Measurements from ENCODE around the gene CD44.
A peak's percentile ranks its signal among the peaks of the same experiment; 100 is the strongest.

The CD44 gene

GRCh38 chr11:35171226-35171625 lies 32.3 kb downstream of the CD44 start:
- H3K4me1 ChIP-seq (ENCODE audit: control insufficient read depth, insufficient read depth, low read length) = peaks cover 73% of the 10 kb centered on the region
- H3K36me3 ChIP-seq (ENCODE audit: insufficient read depth, low read length) = peaks cover 39% of the 10 kb centered on the region
- no peak overlapping the region for H3K4me3 ChIP-seq (ENCODE audit: low read length)
- no peaks in the 10 kb centered on the region for H3K9me3 ChIP-seq (replicated peaks; ENCODE audit: low read length)
- H3K9ac ChIP-seq (ENCODE audit: low read depth, low read length) = no peak overlapping the region
- no peak overlapping the region for H3K4me2 ChIP-seq (ENCODE audit: low read length)
- no peaks in the 10 kb centered on the region for H3K27me3 ChIP-seq (ENCODE audit: control insufficient read depth, insufficient read depth, low read length)

GRCh38 chr11:35173011-35173511 lies 34.1 kb downstream of the CD44 start:
- Histone ChIP-seq H3K36me3 (ENCODE audit: insufficient read depth, low read length) (peaks cover 56% of the 10 kb centered on the region), H3K4me1 (ENCODE audit: control insufficient read depth, insufficient read depth, low read length) (peaks cover 61% of the 10 kb centered on the region), H3K4me3 (ENCODE audit: low read length) (no peak overlapping the region), H3K27me3 (ENCODE audit: control insufficient read depth, insufficient read depth, low read length) (no peaks in the 10 kb centered on the region), H3K9ac (ENCODE audit: low read depth, low read length) (no peak overlapping the region), H3K4me2 (ENCODE audit: low read length) (peak overlapping the region; percentile 17), H3K9me3 (replicated peaks; ENCODE audit: low read length) (no peaks in the 10 kb centered on the region)

- H3K36me3 ChIP-seq (ENCODE audit: insufficient read depth, low read length) = peaks cover 61% of the 10 kb centered on the region
- no peaks in the 10 kb centered on the region for H3K27me3 ChIP-seq (ENCODE audit: control insufficient read depth, insufficient read depth, low read length)
- peak overlapping the region; percentile 17 for H3K4me2 ChIP-seq (ENCODE audit: low read length)
- no peaks in the 10 kb centered on the region for H3K9me3 ChIP-seq (replicated peaks; ENCODE audit: low read length)
- H3K4me1 ChIP-seq (ENCODE audit: control insufficient read depth, insufficient read depth, low read length) = peaks cover 61% of the 10 kb centered on the region
- no peak overlapping the region for H3K4me3 ChIP-seq (ENCODE audit: low read length)
- peak overlapping the region; percentile 2 for H3K9ac ChIP-seq (ENCODE audit: low read depth, low read length)
These were observed 34.9 kb downstream of the CD44 start for GRCh38 chr11:35173616-35174566.

- H3K4me3 ChIP-seq (ENCODE audit: low read length) = no peak overlapping the region
- no peaks in the 10 kb centered on the region for H3K9me3 ChIP-seq (replicated peaks; ENCODE audit: low read length)
- H3K4me2 ChIP-seq (ENCODE audit: low read length) = peak overlapping the region; percentile 27
- H3K4me1 ChIP-seq (ENCODE audit: control insufficient read depth, insufficient read depth, low read length) = peaks cover 61% of the 10 kb centered on the region
- no peaks in the 10 kb centered on the region for H3K27me3 ChIP-seq (ENCODE audit: control insufficient read depth, insufficient read depth, low read length)
- peak overlapping the region; percentile 8 for H3K9ac ChIP-seq (ENCODE audit: low read depth, low read length)
- peaks cover 62% of the 10 kb centered on the region for H3K36me3 ChIP-seq (ENCODE audit: insufficient read depth, low read length)
These were observed 35.7 kb downstream of the CD44 start for GRCh38 chr11:35174666-35175065.

DNA sequence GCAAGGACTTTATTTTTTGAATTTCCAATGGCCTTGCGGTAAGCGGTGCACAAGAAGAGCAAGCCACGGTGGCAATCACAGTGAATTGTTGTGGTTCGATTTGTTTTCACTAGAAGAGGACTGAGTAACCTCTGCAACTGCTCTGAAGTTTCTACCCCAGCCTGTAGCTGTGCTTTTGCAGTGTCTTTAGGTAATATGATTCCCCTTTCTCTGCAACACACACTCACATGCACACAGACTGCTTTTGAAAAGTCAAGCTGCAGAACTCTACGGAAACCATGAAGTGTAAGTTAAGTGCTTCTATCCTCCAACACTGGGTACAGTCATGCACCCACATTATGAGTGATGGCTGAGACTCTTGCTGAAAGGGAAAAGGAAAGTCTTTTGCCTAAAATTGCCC lies 38.4 kb downstream of the CD44 start:
- peaks cover 68% of the 10 kb centered on the region for H3K36me3 ChIP-seq (ENCODE audit: insufficient read depth, low read length)

GRCh38 chr11:35178067-35178805 lies 39.3 kb downstream of the CD44 start:
- Histone ChIP-seq H3K4me2 (ENCODE audit: low read length) (no peak overlapping the region), H3K4me3 (ENCODE audit: low read length) (no peak overlapping the region), H3K27me3 (ENCODE audit: control insufficient read depth, insufficient read depth, low read length) (no peaks in the 10 kb centered on the region), H3K9ac (ENCODE audit: low read depth, low read length) (no peak overlapping the region), H3K4me1 (ENCODE audit: control insufficient read depth, insufficient read depth, low read length) (peaks cover 54% of the 10 kb centered on the region), H3K36me3 (ENCODE audit: insufficient read depth, low read length) (peaks cover 70% of the 10 kb centered on the region), H3K9me3 (replicated peaks; ENCODE audit: low read length) (no peaks in the 10 kb centered on the region)

More for the DNA sequence above, 38.4 kb downstream of the CD44 start:
- H3K4me1 ChIP-seq (ENCODE audit: control insufficient read depth, insufficient read depth, low read length) = peaks cover 60% of the 10 kb centered on the region
- H3K4me3 ChIP-seq (ENCODE audit: low read length) = no peak overlapping the region
- no peaks in the 10 kb centered on the region for H3K9me3 ChIP-seq (replicated peaks; ENCODE audit: low read length)
- H3K27me3 ChIP-seq (ENCODE audit: control insufficient read depth, insufficient read depth, low read length) = no peaks in the 10 kb centered on the region
- H3K9ac ChIP-seq (ENCODE audit: low read depth, low read length) = no peak overlapping the region
- no peak overlapping the region for H3K4me2 ChIP-seq (ENCODE audit: low read length)

DNA sequence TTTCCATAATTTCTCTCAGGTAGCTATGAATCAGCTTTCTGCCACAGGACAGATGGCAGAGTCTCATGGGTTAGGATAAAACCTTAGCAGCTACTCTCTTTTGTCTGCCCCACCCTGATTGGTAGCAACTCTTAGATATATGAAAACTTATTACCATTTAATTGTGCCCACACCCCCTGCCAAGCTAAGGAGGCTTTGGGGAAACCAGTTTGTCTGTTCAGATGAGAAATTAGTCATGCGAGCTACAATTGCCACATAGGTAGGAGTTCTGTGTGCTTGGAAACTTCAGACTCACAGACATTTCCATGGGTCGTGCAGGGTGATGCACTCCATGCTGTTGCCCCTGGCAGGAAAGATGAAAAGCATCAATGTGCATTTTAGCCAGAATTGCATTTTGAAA lies 39.9 kb downstream of the CD44 start:
- Histone ChIP-seq H3K27me3 (ENCODE audit: control insufficient read depth, insufficient read depth, low read length) (no peaks in the 10 kb centered on the region), H3K4me3 (ENCODE audit: low read length) (no peak overlapping the region), H3K9me3 (replicated peaks; ENCODE audit: low read length) (no peaks in the 10 kb centered on the region), H3K36me3 (ENCODE audit: insufficient read depth, low read length) (peaks cover 73% of the 10 kb centered on the region), H3K4me1 (ENCODE audit: control insufficient read depth, insufficient read depth, low read length) (peaks cover 48% of the 10 kb centered on the region), H3K9ac (ENCODE audit: low read depth, low read length) (no peak overlapping the region), H3K4me2 (ENCODE audit: low read length) (no peak overlapping the region)

- H3K27me3 ChIP-seq (ENCODE audit: control insufficient read depth, insufficient read depth, low read length) = no peaks in the 10 kb centered on the region
- peaks cover 76% of the 10 kb centered on the region for H3K36me3 ChIP-seq (ENCODE audit: insufficient read depth, low read length)
- H3K9ac ChIP-seq (ENCODE audit: low read depth, low read length) = no peak overlapping the region
- H3K9me3 ChIP-seq (replicated peaks; ENCODE audit: low read length) = no peaks in the 10 kb centered on the region
- no peak overlapping the region for H3K4me3 ChIP-seq (ENCODE audit: low read length)
- no peak overlapping the region for H3K4me2 ChIP-seq (ENCODE audit: low read length)
- H3K4me1 ChIP-seq (ENCODE audit: control insufficient read depth, insufficient read depth, low read length) = peaks cover 40% of the 10 kb centered on the region
These were observed 40.6 kb downstream of the CD44 start for GRCh38 chr11:35179466-35180135.

- Histone ChIP-seq H3K36me3 (ENCODE audit: insufficient read depth, low read length) (peaks cover 86% of the 10 kb centered on the region), H3K4me3 (ENCODE audit: low read length) (no peak overlapping the region), H3K9ac (ENCODE audit: low read depth, low read length) (no peak overlapping the region), H3K9me3 (replicated peaks; ENCODE audit: low read length) (no peaks in the 10 kb centered on the region), H3K4me1 (ENCODE audit: control insufficient read depth, insufficient read depth, low read length) (peaks cover 32% of the 10 kb centered on the region), H3K27me3 (ENCODE audit: control insufficient read depth, insufficient read depth, low read length) (no peaks in the 10 kb centered on the region), H3K4me2 (ENCODE audit: low read length) (no peak overlapping the region)
These were observed 41.6 kb downstream of the CD44 start for GRCh38 chr11:35180317-35181233.

DNA sequence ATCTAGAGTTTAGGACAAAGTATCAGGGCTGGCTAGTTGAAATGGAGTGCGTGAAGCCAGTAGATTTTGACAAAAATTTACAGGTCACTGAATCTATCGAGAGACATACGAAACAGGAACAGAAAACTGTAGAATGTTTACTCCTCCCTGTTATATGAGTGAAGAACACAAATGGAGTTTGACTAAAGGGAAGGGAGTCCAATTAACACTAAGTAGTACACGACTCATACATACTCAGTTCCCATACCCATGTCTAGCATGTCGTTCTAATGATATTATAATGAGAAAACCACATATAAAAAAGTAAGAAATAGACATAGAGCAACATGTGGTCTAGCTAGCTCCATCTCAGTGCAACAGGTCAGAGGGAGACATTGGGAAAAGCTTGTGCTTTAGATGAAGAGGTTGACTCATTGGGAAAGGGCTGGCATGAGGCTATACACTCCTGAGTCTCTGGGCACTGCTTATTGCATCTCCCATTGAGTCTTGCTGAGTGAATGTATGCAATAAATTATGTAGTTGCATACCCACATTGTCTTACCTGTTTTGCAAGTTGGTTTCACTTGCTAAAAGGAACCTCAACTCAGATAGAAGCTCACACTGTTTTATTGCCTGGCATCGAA lies 43.5 kb downstream of the CD44 start:
- no peak overlapping the region for H3K4me3 ChIP-seq (ENCODE audit: low read length)
- H3K36me3 ChIP-seq (ENCODE audit: insufficient read depth, low read length) = peaks cover 88% of the 10 kb centered on the region
- H3K4me1 ChIP-seq (ENCODE audit: control insufficient read depth, insufficient read depth, low read length) = peaks cover 32% of the 10 kb centered on the region

More for the DNA sequence above, 43.5 kb downstream of the CD44 start:
- no peak overlapping the region for H3K9ac ChIP-seq (ENCODE audit: low read depth, low read length)
- H3K9me3 ChIP-seq (replicated peaks; ENCODE audit: low read length) = no peaks in the 10 kb centered on the region
- no peaks in the 10 kb centered on the region for H3K27me3 ChIP-seq (ENCODE audit: control insufficient read depth, insufficient read depth, low read length)
- H3K4me2 ChIP-seq (ENCODE audit: low read length) = no peak overlapping the region

Measured in skeletal muscle satellite cell (primary cell).